Muscle layer of duodenum (tissue), 2 donors: ENCODE results near the gene ASTL.
A peak's percentile ranks its signal among the peaks of the same experiment; 100 is the strongest.

ENCODE experiments used
- H3K27ac ChIP-seq: one replicate; pipeline ENCODE4 v1.7.0; 2013; ENCODE audit warnings: mild to moderate bottlenecking, low read length
- H3K27me3 ChIP-seq: one replicate; pipeline ENCODE4 v1.7.0; 2013; ENCODE audit warnings: low read depth, mild to moderate bottlenecking, control low read depth, low read length
- H3K36me3 ChIP-seq, 2 donors: one replicate each; pipeline ENCODE4 v1.7.0; 2013; ENCODE audit warnings: low read length in 2 of 2, control low read depth in 1 of 2, mild to moderate bottlenecking in 1 of 2; ENCODE audit not compliant: insufficient read depth in 2 of 2, control insufficient read depth in 1 of 2
- H3K4me1 ChIP-seq, 2 donors: one replicate each; pipeline ENCODE4 v1.7.0; 2013; ENCODE audit warnings: low read length in 2 of 2, mild to moderate bottlenecking in 2 of 2, control low read depth in 1 of 2, moderate library complexity in 1 of 2; ENCODE audit not compliant: insufficient read depth in 2 of 2, control insufficient read depth in 1 of 2
- H3K4me3 ChIP-seq, 2 donors: one replicate each; pipeline ENCODE4 v1.7.0; 2013; ENCODE audit warnings: low read length in 2 of 2, low read depth in 1 of 2, mild to moderate bottlenecking in 1 of 2
- H3K9me3 ChIP-seq, 2 donors: one replicate each; pipeline ENCODE4 v1.7.0; 2013; ENCODE audit warnings: low read length in 2 of 2, control low read depth in 1 of 2, mild to moderate bottlenecking in 1 of 2; ENCODE audit not compliant: control insufficient read depth in 1 of 2
- donor health status: healthy.

ASTL gene

DNA sequence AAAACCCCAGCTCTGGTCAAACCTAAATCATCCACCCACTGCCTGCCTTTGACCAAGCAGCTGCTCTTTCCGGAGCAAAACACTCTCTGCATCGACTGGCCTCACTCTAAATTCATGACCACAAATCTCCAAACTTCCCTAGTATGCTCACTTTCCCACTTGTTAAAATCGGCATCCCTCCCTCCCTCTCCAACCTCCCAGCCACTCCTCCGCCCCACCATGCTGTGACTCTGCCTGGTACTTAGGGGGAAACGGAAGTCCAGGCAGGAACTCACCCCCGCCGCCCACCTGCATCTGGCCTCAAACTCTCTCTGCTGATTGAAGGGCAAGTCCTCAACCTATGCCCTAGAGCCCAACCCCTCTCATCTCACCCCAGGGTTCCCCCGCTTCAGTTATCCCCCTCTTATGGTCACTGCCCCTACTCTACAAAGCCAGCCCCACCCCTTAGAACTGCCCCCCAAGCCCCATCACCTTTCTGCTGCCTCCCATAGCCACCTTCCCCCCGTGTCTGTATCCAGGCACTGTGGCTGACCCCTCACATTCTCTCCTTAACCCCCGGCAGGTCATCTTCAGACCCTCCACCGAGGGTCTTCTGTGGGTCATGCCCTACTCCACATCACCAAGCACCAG is 18.1 kb downstream of the ASTL start:
- H3K4me3 ChIP-seq = no peak overlapping the region
- H3K27me3 ChIP-seq = peaks cover 28% of the 10 kb centered on the region
- H3K36me3 ChIP-seq = no peaks in the 10 kb centered on the region
- no peak overlapping the region for H3K27ac ChIP-seq
- peaks cover 0 to 7% of the 10 kb centered on the region in 2 donors for H3K4me1 ChIP-seq
- no peaks in the 10 kb centered on the region for H3K9me3 ChIP-seq

DNA sequence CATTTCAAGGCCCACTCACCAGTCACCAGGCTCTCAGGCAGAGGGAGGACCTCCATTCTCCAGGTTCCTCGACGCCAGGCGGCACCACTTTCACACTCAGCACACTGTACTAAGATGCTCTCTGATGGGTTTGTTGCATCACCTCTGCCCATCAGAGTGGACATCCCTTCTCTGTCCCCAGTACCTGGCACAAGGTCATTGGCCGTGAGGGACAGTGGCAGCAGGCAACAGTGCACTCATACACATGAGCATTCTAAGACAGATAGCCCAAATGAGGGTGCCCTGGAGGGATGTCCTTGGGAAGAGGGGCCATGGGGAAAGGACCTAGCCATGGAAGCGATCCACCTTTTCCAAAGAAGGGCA is 18.9 kb downstream of the ASTL start:
- Histone ChIP-seq H3K36me3 (no peaks in the 10 kb centered on the region), H3K27me3 (peaks cover 28% of the 10 kb centered on the region), H3K9me3 (no peaks in the 10 kb centered on the region)

DNA sequence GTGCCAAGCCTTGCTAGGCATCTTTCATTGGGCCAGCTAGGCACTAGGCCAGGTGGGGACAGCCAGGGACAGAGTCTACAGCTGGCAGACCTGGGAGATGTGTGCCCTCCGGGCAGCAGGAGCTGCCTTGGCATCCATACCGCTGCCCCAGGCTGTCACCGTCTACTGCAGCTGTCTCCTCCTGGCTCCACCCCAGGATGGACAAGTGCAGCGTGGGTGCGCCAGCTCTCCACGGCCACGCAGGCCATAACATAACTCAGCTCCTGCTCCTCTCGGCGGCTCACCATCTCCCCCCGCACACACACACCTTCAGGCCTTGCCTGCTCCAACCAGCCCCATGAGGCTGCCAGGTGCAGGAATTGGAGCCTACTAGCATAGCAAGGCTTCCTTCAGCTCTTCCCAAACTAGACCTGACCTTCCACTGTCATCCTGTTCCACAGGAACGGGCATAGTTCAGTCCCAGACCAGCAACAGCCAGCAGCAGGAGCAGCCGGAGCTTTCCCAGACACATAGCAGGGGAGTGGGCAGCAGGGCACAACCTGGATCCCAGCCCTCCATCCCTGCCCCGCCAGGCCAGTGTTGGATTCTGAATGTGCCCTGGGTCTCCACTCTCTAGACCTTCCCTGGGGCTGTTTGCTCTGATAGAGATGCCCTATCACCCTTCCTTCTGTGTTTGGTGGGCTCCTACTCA is 19.5 kb downstream of the ASTL start:
- Histone ChIP-seq H3K9me3 (no peaks in the 10 kb centered on the region), H3K4me3 (no peak overlapping the region), H3K27me3 (peaks cover 28% of the 10 kb centered on the region), H3K27ac (no peak overlapping the region), H3K4me1 (peaks cover 0 to 7% of the 10 kb centered on the region in 2 donors), H3K36me3 (no peaks in the 10 kb centered on the region)

More for the DNA sequence above, 18.9 kb downstream of the ASTL start:
- Histone ChIP-seq H3K4me1 (peaks cover 0 to 7% of the 10 kb centered on the region in 2 donors), H3K27ac (no peak overlapping the region), H3K4me3 (no peak overlapping the region)

DNA sequence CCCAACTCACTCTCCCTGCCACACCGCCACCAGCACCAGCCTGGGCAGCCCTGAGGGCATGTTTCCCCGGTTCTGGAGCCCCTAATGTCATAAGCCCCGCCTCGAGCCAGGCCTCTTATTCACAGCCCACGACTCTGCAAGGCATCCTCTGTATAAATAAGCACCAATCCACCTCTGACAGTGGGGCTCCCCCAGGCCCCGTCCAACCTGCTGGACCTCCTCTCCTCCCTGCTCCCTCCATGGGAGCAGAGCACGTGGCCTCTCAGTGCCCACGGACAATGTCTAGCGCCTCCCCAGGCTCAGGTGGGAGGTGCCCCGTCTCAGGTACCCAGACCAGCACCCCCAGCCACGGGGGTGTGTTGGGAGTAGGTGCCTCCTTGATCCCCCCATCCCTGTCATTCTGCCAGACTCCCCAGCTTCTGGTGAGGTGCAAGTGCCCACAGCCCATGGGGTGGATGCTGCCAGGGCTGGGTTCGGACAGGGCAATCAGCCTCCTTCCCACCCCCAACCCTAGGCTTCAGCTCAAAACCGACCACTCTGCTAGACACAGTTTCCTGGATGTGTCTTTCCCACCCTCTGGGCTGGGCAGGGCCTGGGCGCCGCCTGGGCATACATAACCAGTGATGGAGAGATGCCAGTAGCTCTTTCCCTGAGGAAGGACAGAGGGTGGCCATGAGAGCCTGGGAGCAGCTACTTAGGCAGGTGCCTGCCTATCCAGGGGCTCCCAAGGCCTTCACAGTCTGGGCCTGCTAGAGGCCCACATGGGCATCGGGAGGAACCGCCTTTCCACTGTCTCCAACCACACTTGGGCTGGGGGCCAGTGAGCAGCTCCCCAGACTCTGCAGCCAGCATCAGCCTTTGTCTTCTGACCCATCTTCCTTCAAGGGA is 20.4 kb downstream of the ASTL start:
- peaks cover 0 to 7% of the 10 kb centered on the region in 2 donors for H3K4me1 ChIP-seq
- H3K27ac ChIP-seq = no peak overlapping the region
- H3K36me3 ChIP-seq = no peaks in the 10 kb centered on the region
- no peak overlapping the region for H3K4me3 ChIP-seq
- H3K9me3 ChIP-seq = no peaks in the 10 kb centered on the region
- H3K27me3 ChIP-seq = peaks cover 28% of the 10 kb centered on the region

DNA sequence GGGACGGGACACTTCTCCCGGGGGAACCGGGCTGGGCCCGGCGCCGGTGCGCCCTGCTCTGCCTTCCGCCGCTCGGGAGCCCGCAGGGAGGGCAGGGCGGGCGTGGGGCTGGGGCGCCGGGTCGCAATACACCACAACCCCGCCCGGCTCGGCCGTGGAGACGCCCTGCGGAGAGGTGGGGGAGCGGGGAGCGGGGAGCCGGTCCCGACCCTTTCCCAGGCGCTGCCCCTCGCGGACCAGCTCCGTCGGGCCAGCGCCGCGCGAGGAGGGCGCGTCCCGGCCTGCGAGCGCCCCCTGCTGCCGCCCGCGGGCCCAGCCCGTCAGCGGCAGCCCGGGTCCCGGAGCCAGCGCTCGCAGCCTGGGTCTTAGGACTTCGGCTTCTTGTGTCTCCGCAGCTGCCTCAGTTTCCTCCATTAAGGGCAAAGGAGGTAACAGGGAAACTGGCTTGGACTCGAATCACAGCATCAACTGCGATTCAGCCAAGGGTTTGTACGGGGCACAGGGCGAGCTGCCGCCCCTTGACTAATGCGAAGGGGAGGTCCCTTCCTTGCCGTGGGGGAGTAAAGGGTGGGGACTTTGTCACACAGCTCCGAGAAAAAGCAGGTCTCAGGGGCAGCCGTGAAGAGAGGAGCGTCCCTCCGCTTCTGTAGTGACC is 21.3 kb downstream of the ASTL start:
- peak overlapping the region in 1 of 2 donors; percentile 61 for H3K4me3 ChIP-seq

DNA sequence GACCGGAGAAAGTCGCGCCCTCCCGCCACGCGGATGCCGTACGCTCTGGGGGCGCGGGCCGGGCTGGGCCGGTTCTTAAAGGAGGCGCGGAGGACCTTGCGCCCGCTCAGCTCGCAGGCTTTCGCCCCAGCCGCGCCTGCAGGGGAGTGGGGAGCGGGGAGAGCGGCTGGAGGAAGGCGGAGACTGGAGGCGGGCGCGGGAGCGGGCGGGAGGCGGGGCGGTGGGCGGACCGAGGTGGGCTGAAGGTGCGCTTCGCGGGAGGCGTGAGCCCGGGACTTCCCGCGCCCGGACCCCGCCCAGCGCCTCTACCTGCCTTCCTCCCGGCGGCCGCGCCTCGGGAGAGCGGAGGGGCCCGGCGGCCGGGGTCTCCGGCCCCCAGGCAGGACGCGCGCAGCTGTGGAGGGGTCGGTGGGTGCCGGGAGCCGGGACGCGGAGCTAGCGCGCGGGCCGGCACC is 21.9 kb downstream of the ASTL start, which contains the start of gene ADRA2B:
TSS of gene ADRA2B (minus strand) at position 148 of the 455 bp plus-strand sequence. CDS start 422 bp downstream, outside the sequence.
- no peaks in the 10 kb centered on the region for H3K9me3 ChIP-seq
- H3K27me3 ChIP-seq = peaks cover 28% of the 10 kb centered on the region
- peak within 1 kb of the TSS in 1 of 2 donors; percentile 61 for H3K4me3 ChIP-seq
- H3K4me1 ChIP-seq = peaks cover 0 to 7% of the 10 kb centered on the region in 2 donors
- H3K36me3 ChIP-seq = no peaks in the 10 kb centered on the region
- H3K27ac ChIP-seq = no peak within 1 kb of the TSS

More for the DNA sequence above, 21.3 kb downstream of the ASTL start:
- Histone ChIP-seq H3K9me3 (no peaks in the 10 kb centered on the region), H3K27ac (no peak overlapping the region), H3K36me3 (no peaks in the 10 kb centered on the region), H3K27me3 (peaks cover 28% of the 10 kb centered on the region), H3K4me1 (peaks cover 0 to 7% of the 10 kb centered on the region in 2 donors)

DNA sequence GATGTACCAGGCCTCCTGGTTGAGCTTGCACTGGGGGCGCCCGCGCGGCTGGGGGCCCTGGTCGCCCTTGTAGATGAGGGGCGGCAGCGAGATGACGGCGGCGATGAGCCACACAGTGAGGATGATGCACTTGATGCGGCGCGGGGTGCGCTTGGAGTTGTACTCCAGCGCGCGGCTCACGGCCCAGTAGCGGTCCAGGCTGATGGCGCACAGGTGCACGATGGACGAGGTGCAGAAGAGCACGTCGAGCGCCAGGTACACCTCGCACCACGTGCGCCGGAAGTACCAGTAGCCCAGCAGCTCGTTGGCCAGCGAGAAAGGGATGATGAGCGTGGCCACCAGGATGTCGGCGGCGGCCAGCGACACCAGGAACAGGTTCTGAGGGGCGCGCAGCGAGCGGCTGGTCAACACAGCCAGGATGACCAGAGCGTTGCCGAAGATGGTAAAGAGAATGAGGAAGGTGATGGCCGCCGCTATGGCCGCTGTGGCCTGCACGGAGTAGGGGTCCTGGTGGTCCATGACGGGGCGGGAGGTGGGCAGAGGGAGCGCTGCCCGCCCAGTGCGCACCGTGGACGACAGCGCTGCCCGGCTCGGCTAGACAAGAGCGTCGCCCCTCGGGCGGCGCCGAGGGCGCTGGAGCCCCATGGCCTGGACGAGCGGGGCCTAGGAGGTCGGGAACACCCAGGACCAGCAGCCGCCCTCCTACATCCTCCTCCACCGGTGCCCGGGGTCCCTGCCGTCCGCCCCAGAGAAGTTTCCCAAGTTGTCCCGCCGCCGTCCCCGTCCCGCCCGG is 22.5 kb downstream of the ASTL start:
- H3K4me3 ChIP-seq = peak overlapping the region in 1 of 2 donors; percentile 61
- H3K27me3 ChIP-seq = peaks cover 22% of the 10 kb centered on the region
- H3K27ac ChIP-seq = no peak overlapping the region
- no peaks in the 10 kb centered on the region for H3K9me3 ChIP-seq
- peaks cover 0 to 7% of the 10 kb centered on the region in 2 donors for H3K4me1 ChIP-seq
- H3K36me3 ChIP-seq = no peaks in the 10 kb centered on the region

DNA sequence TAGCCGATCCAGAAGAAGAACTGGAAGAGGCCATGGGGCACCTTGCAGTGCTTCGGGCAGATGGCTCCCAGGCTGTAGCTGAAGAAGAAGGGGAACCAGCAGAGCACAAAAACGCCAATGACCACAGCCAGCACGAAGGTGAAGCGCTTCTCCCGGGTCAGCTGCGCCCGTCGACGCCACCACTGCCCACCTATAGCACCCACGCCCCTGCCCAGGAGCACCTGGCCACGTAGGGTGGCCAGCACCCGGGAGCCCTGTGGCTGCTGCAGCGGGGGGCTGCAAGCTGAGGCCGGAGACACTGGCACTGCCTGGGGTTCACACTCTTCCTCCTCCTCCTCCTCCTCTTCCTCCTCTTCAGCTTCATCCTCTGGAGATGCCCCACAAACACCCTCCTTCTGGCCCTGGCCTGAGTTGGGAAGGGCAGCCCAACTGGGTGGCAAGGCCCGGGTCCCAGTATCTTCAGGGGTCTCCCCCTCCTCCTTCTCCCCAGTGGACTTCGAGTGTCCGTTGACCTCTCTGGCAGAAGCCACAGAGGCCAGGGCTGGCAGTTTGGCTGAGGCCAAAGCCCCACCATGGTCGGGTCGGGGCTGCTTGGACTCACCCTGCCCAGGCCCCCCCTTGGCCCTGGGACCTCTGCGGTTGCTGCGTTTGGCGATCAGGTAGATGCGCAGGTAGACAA is 23.3 kb downstream of the ASTL start:
- H3K27me3 ChIP-seq = peaks cover 22% of the 10 kb centered on the region
- no peaks in the 10 kb centered on the region for H3K9me3 ChIP-seq
- no peak overlapping the region for H3K27ac ChIP-seq
- H3K4me1 ChIP-seq = peaks cover 0 to 7% of the 10 kb centered on the region in 2 donors
- H3K36me3 ChIP-seq = no peaks in the 10 kb centered on the region
- H3K4me3 ChIP-seq = peak overlapping the region in 1 of 2 donors; percentile 61

DNA sequence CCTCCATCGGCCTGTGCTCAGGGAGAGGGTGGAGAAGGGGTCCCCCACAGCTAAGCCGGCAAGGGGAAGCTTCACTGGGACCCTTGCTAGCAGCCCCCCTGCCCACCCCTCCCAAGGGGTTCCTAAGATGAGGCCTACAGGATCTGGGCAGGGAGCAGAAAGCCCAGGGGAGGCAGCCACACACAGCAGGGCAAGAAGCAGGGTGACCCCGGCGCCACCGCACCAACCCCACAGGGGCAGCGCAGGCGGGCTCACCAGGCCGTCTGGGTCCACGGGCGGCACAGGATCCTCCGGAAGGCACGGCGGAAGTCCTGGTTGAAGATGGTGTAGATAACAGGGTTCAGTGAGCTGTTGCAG is 23.8 kb downstream of the ASTL start:
- H3K36me3 ChIP-seq = no peaks in the 10 kb centered on the region
- H3K4me3 ChIP-seq = no peak overlapping the region
- H3K9me3 ChIP-seq = no peaks in the 10 kb centered on the region
- H3K4me1 ChIP-seq = peaks cover 0 to 11% of the 10 kb centered on the region in 2 donors
- peaks cover 19% of the 10 kb centered on the region for H3K27me3 ChIP-seq
- no peak overlapping the region for H3K27ac ChIP-seq

DNA sequence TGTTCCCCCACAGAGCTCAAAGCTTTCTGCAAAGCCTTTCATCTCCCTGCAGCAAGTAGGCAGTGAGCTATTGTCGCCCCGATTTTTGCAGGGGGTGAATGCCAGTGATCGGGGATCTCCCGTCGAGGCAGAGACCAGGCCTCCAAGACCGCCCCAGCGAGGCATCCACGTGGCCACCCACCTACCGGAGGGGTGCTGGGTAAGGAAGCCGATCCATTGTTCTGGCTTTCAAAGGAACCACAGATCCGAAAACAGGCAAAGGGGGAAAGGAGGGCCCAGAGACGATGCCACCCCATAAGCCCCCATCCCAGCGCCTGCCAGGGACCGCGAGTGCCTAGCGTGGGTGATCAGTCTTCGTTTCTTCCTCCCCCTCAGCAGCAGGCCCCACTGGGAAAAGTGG is 24.4 kb downstream of the ASTL start:
- H3K27me3 ChIP-seq = peaks cover 14% of the 10 kb centered on the region
- no peaks in the 10 kb centered on the region for H3K9me3 ChIP-seq
- no peaks in the 10 kb centered on the region for H3K36me3 ChIP-seq
- no peak overlapping the region for H3K4me3 ChIP-seq
- H3K27ac ChIP-seq = no peak overlapping the region
- H3K4me1 ChIP-seq = peaks cover 0 to 17% of the 10 kb centered on the region in 2 donors
